GM12891 (cell line): ENCODE results near the gene CSNK2A2.

Experiments
- POLR2A ChIP-seq: IDR thresholded peaks from 2 replicates; pipeline ENCODE4 v1.6.1; 2011; ENCODE audit warnings: low read depth, low read length, control low read depth
- POLR2AphosphoS5 ChIP-seq: IDR thresholded peaks from 2 replicates; pipeline ENCODE4 v1.6.1; 2011; ENCODE audit warnings: low read depth, low read length, control low read depth
- POU2F2 ChIP-seq: IDR thresholded peaks from 2 replicates; pipeline ENCODE4 v1.6.1; 2011; ENCODE audit warnings: low read depth, mild to moderate bottlenecking, control low read depth, low read length, moderate library complexity

DNA sequence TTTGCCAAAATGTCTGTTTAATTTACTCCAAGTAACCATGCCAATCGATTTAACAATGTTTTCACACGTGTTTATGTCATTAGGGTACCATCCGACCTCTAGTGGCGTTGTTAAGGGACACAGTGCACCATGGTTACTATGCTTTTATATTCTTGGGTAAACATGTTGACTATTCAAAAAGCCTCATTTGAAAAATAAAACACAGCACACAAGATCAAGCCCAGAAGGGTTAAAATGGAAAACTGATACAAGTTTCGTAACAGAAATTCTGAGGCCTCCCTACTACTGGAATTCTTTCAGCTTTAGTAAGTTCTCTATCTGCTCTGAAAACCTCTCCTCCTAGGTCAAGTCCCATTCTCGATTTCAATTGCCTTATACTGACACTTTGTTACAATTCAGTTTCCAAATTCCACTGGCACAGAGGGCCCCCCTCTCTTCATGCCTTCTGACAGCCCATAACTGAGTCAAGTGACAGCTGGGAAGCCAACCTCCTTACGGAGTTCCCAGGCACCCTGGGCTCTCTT is 70.8 kb downstream of the CSNK2A2 start:
- no peak for TF ChIP-seq POLR2A
- TF ChIP-seq POU2F2 = no peak
- TF ChIP-seq POLR2AphosphoS5 = no peak
